Measurements from ENCODE around the gene CDH4. TPM values are rescaled to one million over a fixed set of nuclear protein-coding genes. Genes with fewer than 3 reads are reported as not detected.

Gene CDH4
- total RNA-seq, 1 experiment from 2014 or later, result not detected

- no peaks in the 10 kb centered on the region for H3K9me3 ChIP-seq (ENCODE audit: control insufficient read depth, insufficient read depth, low read depth, low read length)
- DNase-seq (ENCODE audit: low read depth, low spot score), result no peak
- intact Hi-C loops (cut with micrococcal nuclease; ENCODE audit: unreplicated experiment) (no loop called here), in situ Hi-C loops (cut with HindIII; ENCODE audit: low pct_unique_long_range_greater_than_20kb, low sequenced_read_pairs) (no loop called here)
- no peak overlapping the region for H3K4me3 ChIP-seq (ENCODE audit: low read depth in 2 of 2, low read length in 2 of 2)
- ATAC-seq, result no peak
- no peak overlapping the region for H3K27ac ChIP-seq (ENCODE audit: low read length)
- no peaks in the 10 kb centered on the region for H3K4me1 ChIP-seq (ENCODE audit: control insufficient read depth, insufficient read depth, low read length)
- TF ChIP-seq POLR2AphosphoS5 (IDR thresholded peaks at IDR 0.05; ENCODE audit: low read depth, low read length), result no peak
- TF ChIP-seq SIN3A (IDR thresholded peaks at IDR 0.05; ENCODE audit: borderline replicate concordance, insufficient read depth, low read depth, low read length), result no peak
- no peak for TF ChIP-seq CTCF (IDR thresholded peaks at IDR 0.05)
- no peak for TF ChIP-seq TCF7L2 (IDR thresholded peaks at IDR 0.05; ENCODE audit: low read depth, low read length)
- TF ChIP-seq, protein P1, sequence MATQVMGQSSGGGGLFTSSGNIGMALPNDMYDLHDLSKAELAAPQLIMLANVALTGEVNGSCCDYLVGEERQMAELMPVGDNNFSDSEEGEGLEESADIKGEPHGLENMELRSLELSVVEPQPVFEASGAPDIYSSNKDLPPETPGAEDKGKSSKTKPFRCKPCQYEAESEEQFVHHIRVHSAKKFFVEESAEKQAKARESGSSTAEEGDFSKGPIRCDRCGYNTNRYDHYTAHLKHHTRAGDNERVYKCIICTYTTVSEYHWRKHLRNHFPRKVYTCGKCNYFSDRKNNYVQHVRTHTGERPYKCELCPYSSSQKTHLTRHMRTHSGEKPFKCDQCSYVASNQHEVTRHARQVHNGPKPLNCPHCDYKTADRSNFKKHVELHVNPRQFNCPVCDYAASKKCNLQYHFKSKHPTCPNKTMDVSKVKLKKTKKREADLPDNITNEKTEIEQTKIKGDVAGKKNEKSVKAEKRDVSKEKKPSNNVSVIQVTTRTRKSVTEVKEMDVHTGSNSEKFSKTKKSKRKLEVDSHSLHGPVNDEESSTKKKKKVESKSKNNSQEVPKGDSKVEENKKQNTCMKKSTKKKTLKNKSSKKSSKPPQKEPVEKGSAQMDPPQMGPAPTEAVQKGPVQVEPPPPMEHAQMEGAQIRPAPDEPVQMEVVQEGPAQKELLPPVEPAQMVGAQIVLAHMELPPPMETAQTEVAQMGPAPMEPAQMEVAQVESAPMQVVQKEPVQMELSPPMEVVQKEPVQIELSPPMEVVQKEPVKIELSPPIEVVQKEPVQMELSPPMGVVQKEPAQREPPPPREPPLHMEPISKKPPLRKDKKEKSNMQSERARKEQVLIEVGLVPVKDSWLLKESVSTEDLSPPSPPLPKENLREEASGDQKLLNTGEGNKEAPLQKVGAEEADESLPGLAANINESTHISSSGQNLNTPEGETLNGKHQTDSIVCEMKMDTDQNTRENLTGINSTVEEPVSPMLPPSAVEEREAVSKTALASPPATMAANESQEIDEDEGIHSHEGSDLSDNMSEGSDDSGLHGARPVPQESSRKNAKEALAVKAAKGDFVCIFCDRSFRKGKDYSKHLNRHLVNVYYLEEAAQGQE (IDR thresholded peaks at IDR 0.05; ENCODE audit: insufficient read depth in 1 of 2, low read depth in 2 of 2, low read length in 1 of 2), result no peak
- peaks cover 9% of the 10 kb centered on the region for H3K27me3 ChIP-seq (ENCODE audit: control insufficient read depth, insufficient read depth, low read length)
- no TSS peak for BruUV-seq (replicated peaks)
- ChIA-PET CTCF (no interaction called here), POLR2A (no interaction called here)
- no peaks in the 10 kb centered on the region for H3K36me3 ChIP-seq (ENCODE audit: control insufficient read depth, insufficient read depth, low read length)
These were observed 260.4 kb downstream of the CDH4 start for GRCh38 chr20:61512475-61512874.

DNA sequence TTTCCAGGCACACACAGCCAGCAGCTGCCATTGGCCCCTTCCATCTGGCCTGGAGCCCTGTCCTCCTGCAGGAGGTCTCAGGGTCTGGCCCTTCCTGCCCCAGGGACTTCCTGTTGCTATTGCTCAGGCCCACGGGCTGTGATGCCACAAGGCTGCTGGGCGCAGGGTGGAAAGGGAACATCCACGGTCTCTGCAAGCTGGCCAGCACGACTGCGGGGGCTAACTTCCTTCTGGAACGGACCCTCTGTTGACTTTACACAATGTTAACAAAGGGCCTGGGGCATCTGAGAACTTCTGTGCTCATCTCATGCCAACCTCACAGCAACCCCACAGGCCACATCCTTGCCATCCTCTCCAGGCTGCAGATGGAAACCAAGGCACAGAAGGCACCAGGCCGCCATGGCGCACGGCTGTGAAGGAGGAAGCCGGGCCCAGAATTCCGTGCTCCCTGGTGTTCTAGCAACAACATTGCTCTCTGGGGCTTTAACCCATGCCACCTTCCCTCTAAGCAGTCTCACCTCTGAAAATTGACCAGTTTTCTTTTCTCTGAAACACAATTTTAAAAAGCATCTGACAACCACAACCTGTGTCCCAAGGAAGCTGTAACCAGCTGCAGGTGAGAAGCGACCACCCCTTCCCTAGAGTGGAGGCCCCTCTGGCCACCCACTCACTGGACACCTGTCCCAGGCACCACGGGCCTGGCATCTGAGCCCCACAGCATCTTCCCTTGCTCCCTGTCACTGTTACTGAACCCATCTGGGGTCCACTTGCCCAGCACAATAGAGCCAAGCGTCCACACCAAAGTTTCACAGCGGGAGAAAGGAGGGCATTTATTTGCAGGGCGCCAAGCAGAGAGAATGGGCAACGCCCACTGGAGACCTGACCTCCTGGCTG, 261.3 kb downstream of the CDH4 start:
- Histone ChIP-seq H3K27ac (ENCODE audit: low read length) (no peak overlapping the region), H3K36me3 (ENCODE audit: control insufficient read depth, insufficient read depth, low read length) (no peaks in the 10 kb centered on the region), H3K4me1 (ENCODE audit: control insufficient read depth, insufficient read depth, low read length) (no peaks in the 10 kb centered on the region), H3K9me3 (ENCODE audit: control insufficient read depth, insufficient read depth, low read depth, low read length) (no peaks in the 10 kb centered on the region), H3K4me3 (ENCODE audit: low read depth in 2 of 2, low read length in 2 of 2) (no peak overlapping the region), H3K27me3 (ENCODE audit: control insufficient read depth, insufficient read depth, low read length) (peaks cover 7% of the 10 kb centered on the region)
- POLR2A ChIA-PET, result no interaction called here
- TF ChIP-seq SIN3A (IDR thresholded peaks at IDR 0.05; ENCODE audit: borderline replicate concordance, insufficient read depth, low read depth, low read length), result no peak
- no peak for TF ChIP-seq CTCF (IDR thresholded peaks at IDR 0.05)
- no peak for TF ChIP-seq TCF7L2 (IDR thresholded peaks at IDR 0.05; ENCODE audit: low read depth, low read length)
- no peak for TF ChIP-seq POLR2AphosphoS5 (IDR thresholded peaks at IDR 0.05; ENCODE audit: low read depth, low read length)
- TF ChIP-seq, protein P1 (IDR thresholded peaks at IDR 0.05; ENCODE audit: insufficient read depth in 1 of 2, low read depth in 2 of 2, low read length in 1 of 2), result no peak
- CTCF ChIA-PET, result no interaction called here
- intact Hi-C loops (cut with micrococcal nuclease; ENCODE audit: unreplicated experiment), result no loop called here
- BruUV-seq (replicated peaks), result no TSS peak
- DNase-seq (ENCODE audit: low read depth, low spot score), result no peak
- ATAC-seq, result no peak
- in situ Hi-C loops (cut with HindIII; ENCODE audit: low pct_unique_long_range_greater_than_20kb, low sequenced_read_pairs), result no loop called here
